ENCODE data around the gene STEAP1.
"Not testable (repeated sequence)": the region's sequence is repeated elsewhere in the genome, so short reads cannot be mapped to it uniquely, and the experiment has no call there.

STEAP1 gene

GRCh38 chr7:90153943-90154771 is at the start of gene STEAP1:
STEAP1 (plus strand) TSS chr7:90154469; CDS start chr7:90159789, 5,320 bp downstream.
- DNase-seq: peak; percentile 79 to 83

GRCh38 chr7:90114972-90115371 is 39.3 kb upstream of the STEAP1 start:
- DNase-seq: not testable (repeated sequence)

- not testable (repeated sequence) for DNase-seq
Observed at GRCh38 chr7:90118551-90119177, 35.6 kb upstream of the STEAP1 start.

- peak in 1 of 2 donors; percentile 1 for DNase-seq
Observed at GRCh38 chr7:90119178-90119971, 34.9 kb upstream of the STEAP1 start.

- DNase-seq: not testable (repeated sequence)
Observed at GRCh38 chr7:90120205-90120604, 34.1 kb upstream of the STEAP1 start.

- not testable (repeated sequence) for DNase-seq
Observed at GRCh38 chr7:90131746-90132145, 22.5 kb upstream of the STEAP1 start.

- not testable (repeated sequence) for DNase-seq
Observed at GRCh38 chr7:90147079-90147960, 6.9 kb upstream of the STEAP1 start.

- peak in 1 of 2 donors; percentile 11 for DNase-seq
Observed at GRCh38 chr7:90149428-90149827, 4.8 kb upstream of the STEAP1 start.

GRCh38 chr7:90151884-90152283 is 2.4 kb upstream of the STEAP1 start:
- DNase-seq: not testable (repeated sequence)

GRCh38 chr7:90152642-90153253 is 1.5 kb upstream of the STEAP1 start:
- DNase-seq: peak in 1 of 2 donors; percentile 35

GRCh38 chr7:90155206-90155605 is 937 bp downstream of the STEAP1 start:
- DNase-seq: no peak

GRCh38 chr7:90157331-90157730 is 3.1 kb downstream of the STEAP1 start:
- not testable (repeated sequence) for DNase-seq

- DNase-seq: not testable (repeated sequence)
Observed at GRCh38 chr7:90157761-90158350, 3.6 kb downstream of the STEAP1 start.

- DNase-seq: no peak
Observed at GRCh38 chr7:90163534-90163933, 9.3 kb downstream of the STEAP1 start.

GRCh38 chr7:90165724-90166123 is 11.5 kb downstream of the STEAP1 start:
- no peak for DNase-seq

GRCh38 chr7:90166153-90166552 is 11.9 kb downstream of the STEAP1 start:
- DNase-seq: no peak

- no peak for DNase-seq
Observed at GRCh38 chr7:90167361-90167760, 13.1 kb downstream of the STEAP1 start.

GRCh38 chr7:90169891-90170290 is 15.6 kb downstream of the STEAP1 start:
- DNase-seq: no peak

GRCh38 chr7:90172121-90172520 is 17.9 kb downstream of the STEAP1 start:
- no peak for DNase-seq

- DNase-seq: no peak
Observed at GRCh38 chr7:90172624-90173023, 18.4 kb downstream of the STEAP1 start.

GRCh38 chr7:90173127-90173844 is 19.0 kb downstream of the STEAP1 start:
- DNase-seq: no peak

Measured in CD4-positive, alpha-beta T cell treated with Interleukin-1 beta for 1 hour (primary cell).